ENCODE measurements around the gene CARM1. TPM values are rescaled to one million over a fixed set of nuclear protein-coding genes. Genes with fewer than 3 reads are reported as not detected.

Gene CARM1
- total and polyA plus RNA-seq, 2 of the 13 experiments (the other 11 are each of a cell fraction or from before 2014, with no cell fraction given) = 27.6 to 55.8 TPM

GRCh38 chr19:10835754-10836478, 35.4 kb upstream of the CARM1 start, which contains the start of gene TMED1 (continued):
- TF ChIP-seq ZNF362 (CRISPR knock-in tag; IDR thresholded peaks at IDR 0.05; ENCODE audit: borderline replicate concordance) (peak; percentile 64; the same call in 1 of the 2 replicates), TEAD3 (CRISPR knock-in tag; optimal IDR thresholded peaks at IDR 0.05; ENCODE audit: borderline replicate concordance) (peak; percentile 57), ELF3 (CRISPR knock-in tag; IDR thresholded peaks at IDR 0.05) (peak; percentile 33; the same call in 1 of the 2 replicates), ELF1 (CRISPR knock-in tag; IDR thresholded peaks at IDR 0.05) (peak; percentile 38; the same call in 1 of the 2 replicates), PCBP1 (IDR thresholded peaks at IDR 0.05; ENCODE audit: borderline replicate concordance, low read depth, low read length) (peak; percentile 87; the same call in 1 of the 2 replicates), TCF7L2 (IDR thresholded peaks at IDR 0.05; ENCODE audit: low read depth, low read length) (no peak), ZNF644 (CRISPR knock-in tag; IDR thresholded peaks at IDR 0.05; ENCODE audit: low read depth) (no peak), NFIB (CRISPR knock-in tag; IDR thresholded peaks at IDR 0.05; ENCODE audit: borderline replicate concordance) (no peak), ZSCAN30 (CRISPR knock-in tag; IDR thresholded peaks at IDR 0.05) (no peak), ZNF441 (CRISPR knock-in tag; IDR thresholded peaks at IDR 0.05; ENCODE audit: borderline replicate concordance) (no peak; the same call in 1 of the 2 replicates), ZEB1 (IDR thresholded peaks at IDR 0.05; ENCODE audit: insufficient replicate concordance, low read depth) (peak; percentile 17), ZNF7 (CRISPR knock-in tag; IDR thresholded peaks at IDR 0.05) (no peak), SIX4 (CRISPR knock-in tag; IDR thresholded peaks at IDR 0.05) (no peak), ATF1 (CRISPR knock-in tag; IDR thresholded peaks at IDR 0.05) (peak; percentile 75)
- TF ChIP-seq, protein P1, sequence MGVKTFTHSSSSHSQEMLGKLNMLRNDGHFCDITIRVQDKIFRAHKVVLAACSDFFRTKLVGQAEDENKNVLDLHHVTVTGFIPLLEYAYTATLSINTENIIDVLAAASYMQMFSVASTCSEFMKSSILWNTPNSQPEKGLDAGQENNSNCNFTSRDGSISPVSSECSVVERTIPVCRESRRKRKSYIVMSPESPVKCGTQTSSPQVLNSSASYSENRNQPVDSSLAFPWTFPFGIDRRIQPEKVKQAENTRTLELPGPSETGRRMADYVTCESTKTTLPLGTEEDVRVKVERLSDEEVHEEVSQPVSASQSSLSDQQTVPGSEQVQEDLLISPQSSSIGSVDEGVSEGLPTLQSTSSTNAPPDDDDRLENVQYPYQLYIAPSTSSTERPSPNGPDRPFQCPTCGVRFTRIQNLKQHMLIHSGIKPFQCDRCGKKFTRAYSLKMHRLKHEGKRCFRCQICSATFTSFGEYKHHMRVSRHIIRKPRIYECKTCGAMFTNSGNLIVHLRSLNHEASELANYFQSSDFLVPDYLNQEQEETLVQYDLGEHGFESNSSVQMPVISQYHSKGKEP (CRISPR knock-in tag; IDR thresholded peaks at IDR 0.05) = no peak
- TF ChIP-seq, protein P2, sequence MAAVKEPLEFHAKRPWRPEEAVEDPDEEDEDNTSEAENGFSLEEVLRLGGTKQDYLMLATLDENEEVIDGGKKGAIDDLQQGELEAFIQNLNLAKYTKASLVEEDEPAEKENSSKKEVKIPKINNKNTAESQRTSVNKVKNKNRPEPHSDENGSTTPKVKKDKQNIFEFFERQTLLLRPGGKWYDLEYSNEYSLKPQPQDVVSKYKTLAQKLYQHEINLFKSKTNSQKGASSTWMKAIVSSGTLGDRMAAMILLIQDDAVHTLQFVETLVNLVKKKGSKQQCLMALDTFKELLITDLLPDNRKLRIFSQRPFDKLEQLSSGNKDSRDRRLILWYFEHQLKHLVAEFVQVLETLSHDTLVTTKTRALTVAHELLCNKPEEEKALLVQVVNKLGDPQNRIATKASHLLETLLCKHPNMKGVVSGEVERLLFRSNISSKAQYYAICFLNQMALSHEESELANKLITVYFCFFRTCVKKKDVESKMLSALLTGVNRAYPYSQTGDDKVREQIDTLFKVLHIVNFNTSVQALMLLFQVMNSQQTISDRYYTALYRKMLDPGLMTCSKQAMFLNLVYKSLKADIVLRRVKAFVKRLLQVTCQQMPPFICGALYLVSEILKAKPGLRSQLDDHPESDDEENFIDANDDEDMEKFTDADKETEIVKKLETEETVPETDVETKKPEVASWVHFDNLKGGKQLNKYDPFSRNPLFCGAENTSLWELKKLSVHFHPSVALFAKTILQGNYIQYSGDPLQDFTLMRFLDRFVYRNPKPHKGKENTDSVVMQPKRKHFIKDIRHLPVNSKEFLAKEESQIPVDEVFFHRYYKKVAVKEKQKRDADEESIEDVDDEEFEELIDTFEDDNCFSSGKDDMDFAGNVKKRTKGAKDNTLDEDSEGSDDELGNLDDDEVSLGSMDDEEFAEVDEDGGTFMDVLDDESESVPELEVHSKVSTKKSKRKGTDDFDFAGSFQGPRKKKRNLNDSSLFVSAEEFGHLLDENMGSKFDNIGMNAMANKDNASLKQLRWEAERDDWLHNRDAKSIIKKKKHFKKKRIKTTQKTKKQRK (IDR thresholded peaks at IDR 0.05; ENCODE audit: low read length) = no peak
- TF ChIP-seq, protein P3, sequence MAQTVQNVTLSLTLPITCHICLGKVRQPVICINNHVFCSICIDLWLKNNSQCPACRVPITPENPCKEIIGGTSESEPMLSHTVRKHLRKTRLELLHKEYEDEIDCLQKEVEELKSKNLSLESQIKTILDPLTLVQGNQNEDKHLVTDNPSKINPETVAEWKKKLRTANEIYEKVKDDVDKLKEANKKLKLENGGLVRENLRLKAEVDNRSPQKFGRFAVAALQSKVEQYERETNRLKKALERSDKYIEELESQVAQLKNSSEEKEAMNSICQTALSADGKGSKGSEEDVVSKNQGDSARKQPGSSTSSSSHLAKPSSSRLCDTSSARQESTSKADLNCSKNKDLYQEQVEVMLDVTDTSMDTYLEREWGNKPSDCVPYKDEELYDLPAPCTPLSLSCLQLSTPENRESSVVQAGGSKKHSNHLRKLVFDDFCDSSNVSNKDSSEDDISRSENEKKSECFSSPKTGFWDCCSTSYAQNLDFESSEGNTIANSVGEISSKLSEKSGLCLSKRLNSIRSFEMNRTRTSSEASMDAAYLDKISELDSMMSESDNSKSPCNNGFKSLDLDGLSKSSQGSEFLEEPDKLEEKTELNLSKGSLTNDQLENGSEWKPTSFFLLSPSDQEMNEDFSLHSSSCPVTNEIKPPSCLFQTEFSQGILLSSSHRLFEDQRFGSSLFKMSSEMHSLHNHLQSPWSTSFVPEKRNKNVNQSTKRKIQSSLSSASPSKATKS (CRISPR knock-in tag; IDR thresholded peaks at IDR 0.05) = no peak
- TF ChIP-seq, protein P4, sequence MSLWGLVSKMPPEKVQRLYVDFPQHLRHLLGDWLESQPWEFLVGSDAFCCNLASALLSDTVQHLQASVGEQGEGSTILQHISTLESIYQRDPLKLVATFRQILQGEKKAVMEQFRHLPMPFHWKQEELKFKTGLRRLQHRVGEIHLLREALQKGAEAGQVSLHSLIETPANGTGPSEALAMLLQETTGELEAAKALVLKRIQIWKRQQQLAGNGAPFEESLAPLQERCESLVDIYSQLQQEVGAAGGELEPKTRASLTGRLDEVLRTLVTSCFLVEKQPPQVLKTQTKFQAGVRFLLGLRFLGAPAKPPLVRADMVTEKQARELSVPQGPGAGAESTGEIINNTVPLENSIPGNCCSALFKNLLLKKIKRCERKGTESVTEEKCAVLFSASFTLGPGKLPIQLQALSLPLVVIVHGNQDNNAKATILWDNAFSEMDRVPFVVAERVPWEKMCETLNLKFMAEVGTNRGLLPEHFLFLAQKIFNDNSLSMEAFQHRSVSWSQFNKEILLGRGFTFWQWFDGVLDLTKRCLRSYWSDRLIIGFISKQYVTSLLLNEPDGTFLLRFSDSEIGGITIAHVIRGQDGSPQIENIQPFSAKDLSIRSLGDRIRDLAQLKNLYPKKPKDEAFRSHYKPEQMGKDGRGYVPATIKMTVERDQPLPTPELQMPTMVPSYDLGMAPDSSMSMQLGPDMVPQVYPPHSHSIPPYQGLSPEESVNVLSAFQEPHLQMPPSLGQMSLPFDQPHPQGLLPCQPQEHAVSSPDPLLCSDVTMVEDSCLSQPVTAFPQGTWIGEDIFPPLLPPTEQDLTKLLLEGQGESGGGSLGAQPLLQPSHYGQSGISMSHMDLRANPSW (CRISPR knock-in tag; IDR thresholded peaks at IDR 0.05; ENCODE audit: borderline replicate concordance) = no peak; the same call in 1 of the 2 replicates
